Endothelial cell of umbilical vein (primary cell): ENCODE results near the gene KCND2. TPM values are rescaled to one million over a fixed set of nuclear protein-coding genes. Genes with fewer than 3 reads are reported as not detected.

Experiments used
- BruUV-seq: library from RNA; stranded (reverse); fragments of 400-500 nt; replicated peaks from 2 replicates; lab custom pipeline; 2021; lab: Mats Ljungman, UMichigan
- CTCF ChIA-PET: fragments of 300-600, 350-600 bp; sonication (Branson Sonifier 250); formaldehyde crosslinking; loops from one replicate; lab custom pipeline; 2021; ENCODE audit warnings: antibody characterized with exemption, inconsistent platforms; lab: Charles Lee
- POLR2A ChIA-PET: fragments of 300-600, 350-600 bp; sonication (Branson Sonifier 250); formaldehyde crosslinking; loops from one replicate; lab custom pipeline; 2021; ENCODE audit warnings: antibody characterized with exemption, inconsistent platforms; lab: Charles Lee
- DNase-seq: peaks from one replicate; pipeline ENCODE4 v3.0.0-alpha.2; 2011; ENCODE audit warnings: low read depth, low spot score
- FAIRE-seq: peaks from 2 replicates; lab custom pipeline; 2011; peaks lifted over from hg19 to GRCh38; lab: Jason Lieb, UNC
- H2AFZ ChIP-seq: 2 replicates; pipeline ENCODE4 v1.6.0; 2012; ENCODE audit warnings: low read depth, low read length, control low read depth, inconsistent platforms
- H3K27ac ChIP-seq: 2 replicates; pipeline ENCODE4 v1.5.1; 2011; ENCODE audit warnings: low read depth, mild to moderate bottlenecking, control low read depth, low read length, moderate library complexity; ENCODE audit not compliant: insufficient read depth
- H3K27me3 ChIP-seq, 2 experiments: 2 replicates each; pipeline versions ENCODE4 v1.6.0 to v1.6.1; 2011; ENCODE audit warnings: low read length in 2 of 2, mixed read lengths in 1 of 2; ENCODE audit not compliant: control insufficient read depth in 2 of 2, insufficient read depth in 2 of 2
- H3K36me3 ChIP-seq, 2 experiments: 2 replicates in 1 of 2; 3 replicates in 1 of 2; pipeline ENCODE4 v1.5.1; 2011; ENCODE audit warnings: low read length in 2 of 2, mild to moderate bottlenecking in 1 of 2, moderate library complexity in 1 of 2; ENCODE audit not compliant: control insufficient read depth in 2 of 2, insufficient read depth in 2 of 2; ENCODE audit errors: extremely low read depth in 1 of 2
- H3K4me1 ChIP-seq: 3 replicates; pipeline ENCODE4 v1.5.1; 2011; ENCODE audit warnings: mild to moderate bottlenecking, low read length; ENCODE audit not compliant: control insufficient read depth, insufficient read depth; ENCODE audit errors: extremely low read depth
- H3K4me2 ChIP-seq: 2 replicates; pipeline ENCODE4 v1.6.1; 2011; ENCODE audit warnings: low read length, control low read depth, mixed read lengths; ENCODE audit not compliant: insufficient read depth
- H3K4me3 ChIP-seq, 3 experiments: fragments of 200-600 bp in 1 of 3; sonication (generic), shearing (Covaris generic) in 1 of 3; replicated peaks in 1 of 3; 2 replicates each; pipeline ENCODE4 v1.5.1; 2011 to 2016; ENCODE audit warnings: control low read depth in 3 of 3, low read length in 3 of 3, mild to moderate bottlenecking in 2 of 3, inconsistent platforms in 1 of 3, low read depth in 1 of 3, moderate library complexity in 1 of 3; ENCODE audit not compliant: insufficient read depth in 1 of 3
- H3K79me2 ChIP-seq: 2 replicates; pipeline ENCODE4 v1.6.0; 2012; ENCODE audit warnings: low read length, inconsistent platforms; ENCODE audit not compliant: control insufficient read depth, insufficient read depth
- H3K9ac ChIP-seq: replicated peaks from 2 replicates; pipeline ENCODE3; 2011; ENCODE audit warnings: low read length, control low read depth; ENCODE audit not compliant: insufficient read depth; ENCODE audit errors: extremely low read depth
- H3K9me1 ChIP-seq: replicated peaks from 3 replicates; pipeline ENCODE4 v1.6.0; 2011; ENCODE audit warnings: mild to moderate bottlenecking, low read length; ENCODE audit not compliant: control insufficient read depth, insufficient read depth; ENCODE audit errors: extremely low read depth
- H3K9me3 ChIP-seq: replicated peaks from 2 replicates; pipeline ENCODE4 v1.5.1; 2012; ENCODE audit warnings: low read length, inconsistent platforms; ENCODE audit not compliant: control insufficient read depth, insufficient read depth
- H4K20me1 ChIP-seq: replicated peaks from 2 replicates; pipeline ENCODE3; 2011; ENCODE audit warnings: mild to moderate bottlenecking, low read length; ENCODE audit not compliant: control insufficient read depth, insufficient read depth; ENCODE audit errors: extremely low read depth
- FOS ChIP-seq: IDR thresholded peaks from 2 replicates; pipeline ENCODE4 v1.6.1; 2011; ENCODE audit warnings: mild to moderate bottlenecking, low read length, moderate library complexity, borderline replicate concordance; ENCODE audit not compliant: insufficient read depth
- GATA2 ChIP-seq: IDR thresholded peaks from 2 replicates; pipeline ENCODE4 v1.7.0; 2011; ENCODE audit warnings: low read depth, mild to moderate bottlenecking, moderate library complexity, mixed read lengths, low read length; ENCODE audit not compliant: insufficient read length, insufficient read depth
- POLR2A ChIP-seq: IDR thresholded peaks from 2 replicates; pipeline ENCODE4 v1.6.1; 2012; ENCODE audit warnings: low read depth, mild to moderate bottlenecking, control low read depth, low read length
- POLR2AphosphoS5 ChIP-seq: IDR thresholded peaks from 2 replicates; pipeline ENCODE4 v1.6.1; 2012; ENCODE audit warnings: low read depth, mild to moderate bottlenecking, control low read depth, low read length, moderate library complexity; ENCODE audit not compliant: insufficient read depth
- dilution Hi-C: fragments of 300-500 bp; cut with MboI; formaldehyde crosslinking; loops from one replicate; pipeline ENCODE4 v1.15.0; 2019; ENCODE audit warnings: low sequenced_read_pairs; ENCODE audit not compliant: extremely low pct_ligation_motif_present
- intact Hi-C: fragments of 100-400 bp; cut with micrococcal nuclease; formaldehyde crosslinking; loops from one replicate; pipeline ENCODE4 v1.10.0; 2022
- polyA plus RNA-seq, 4 experiments: library from polyadenylated mRNA; depleted of rRNA in 3 of 4; stranded (reverse) in 3 of 4; unstranded in 1 of 4; fragments of >200 nt; gene quantifications; 2 replicates each; pipeline versions ENCODE4 v1.2.1 to v1.2.3, GENCODE V29; 2011 to 2012; ENCODE audit warnings: missing spikeins in 1 of 4
- total RNA-seq: library from RNA; stranded (reverse); gene quantifications from 2 replicates; pipeline ENCODE4 v1.2.3, GENCODE V29; 2021

The KCND2 gene
- total and polyA plus RNA-seq, 2 donors (not counting 3 experiments of a cell fraction or from before 2014, with no cell fraction given) = not detected

DNA sequence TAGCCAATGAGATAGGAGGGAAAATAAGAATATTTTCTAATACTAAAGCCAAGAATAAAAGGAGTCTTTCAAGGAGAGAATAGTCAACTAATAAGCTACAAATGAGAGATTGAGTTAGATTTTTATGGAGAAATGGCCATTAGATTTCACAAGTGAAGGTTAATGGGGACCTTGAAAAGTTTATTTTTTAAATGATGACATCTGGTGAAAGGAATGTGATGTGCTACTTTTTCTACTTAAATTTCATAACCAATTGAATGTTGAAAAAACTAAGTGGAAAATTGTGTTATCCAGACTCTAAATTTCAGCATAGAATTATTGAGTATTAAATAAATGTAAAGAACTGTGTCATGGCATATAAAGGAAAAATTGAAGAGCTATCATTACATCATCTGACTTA is 459.3 kb downstream of the KCND2 start:
- ChIA-PET POLR2A (no interaction called here), CTCF (interaction anchor here (0.6 to 2.8 kb wide), 3 partner anchors 60 to 464 kb away, joined by 3 to 10 read pairs (median 3); no protein-coding TSS in a partner anchor)
- TF ChIP-seq POLR2AphosphoS5 (no peak), GATA2 (no peak)
- dilution Hi-C loops = no loop called here
- H3K9ac ChIP-seq = no peak overlapping the region
- no peak for DNase-seq
- intact Hi-C loops = no loop called here
- H3K36me3 ChIP-seq = no peaks in the 10 kb centered on the region
- H3K4me2 ChIP-seq = no peak overlapping the region
- H2AFZ ChIP-seq = no peak overlapping the region
- H3K27ac ChIP-seq = no peak overlapping the region
- H3K9me1 ChIP-seq = no peaks in the 10 kb centered on the region
- H3K4me3 ChIP-seq = no peak overlapping the region
- no peaks in the 10 kb centered on the region for H3K4me1 ChIP-seq
- FAIRE-seq = no peak
- BruUV-seq = no TSS peak
- no peaks in the 10 kb centered on the region for H3K27me3 ChIP-seq
- H3K9me3 ChIP-seq = no peaks in the 10 kb centered on the region
- no peaks in the 10 kb centered on the region for H3K79me2 ChIP-seq
- no peaks in the 10 kb centered on the region for H4K20me1 ChIP-seq

DNA sequence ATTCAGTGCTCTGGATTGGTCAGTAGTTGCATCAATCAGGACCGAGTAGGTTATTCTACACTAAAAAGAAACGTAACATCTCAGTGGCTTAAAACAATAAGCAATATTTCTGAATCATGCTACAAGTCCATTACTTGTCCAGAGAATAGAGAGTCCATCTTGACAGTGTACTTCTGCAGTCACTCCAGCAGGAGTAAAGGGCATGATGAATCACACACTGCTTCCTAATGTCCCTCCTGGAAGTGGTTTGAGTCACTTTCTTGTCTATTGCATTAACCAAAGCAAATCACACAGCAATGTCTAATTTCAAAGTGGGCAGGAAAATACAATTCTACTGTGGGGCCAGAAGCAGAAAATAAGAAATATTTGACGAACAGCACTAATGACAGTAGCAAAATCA is 460.2 kb downstream of the KCND2 start:
- no peak overlapping the region for H3K9ac ChIP-seq
- no peaks in the 10 kb centered on the region for H3K79me2 ChIP-seq
- no peaks in the 10 kb centered on the region for H3K9me1 ChIP-seq
- no peak for FAIRE-seq
- intact Hi-C loops = no loop called here
- no peaks in the 10 kb centered on the region for H3K4me1 ChIP-seq
- TF ChIP-seq FOS (peak; percentile 92), POLR2A (no peak)
- H3K9me3 ChIP-seq = no peaks in the 10 kb centered on the region
- peak; percentile 27 for DNase-seq
- no peaks in the 10 kb centered on the region for H3K36me3 ChIP-seq
- no peak overlapping the region for H3K4me2 ChIP-seq
- no peak overlapping the region for H2AFZ ChIP-seq
- dilution Hi-C loops = no loop called here
- POLR2A ChIA-PET = no interaction called here
- H4K20me1 ChIP-seq = no peaks in the 10 kb centered on the region
- no peaks in the 10 kb centered on the region for H3K27me3 ChIP-seq
- no TSS peak for BruUV-seq
- H3K4me3 ChIP-seq = no peak overlapping the region
- CTCF ChIA-PET = interaction anchor here (2.3 to 2.8 kb wide), 2 partner anchors 8 to 59 kb away, joined by 7 to 10 read pairs; no protein-coding TSS in a partner anchor
- no peak overlapping the region for H3K27ac ChIP-seq
